Vagina (tissue), 2 donors: Measurements from ENCODE around the gene KIF2A.

Experiments used
- CTCF ChIP-seq, 3 experiments: fragments of 450-650 bp in 2 of 3; fragments of 200-600 bp in 1 of 3; sonication (generic) in 1 of 3; IDR thresholded peaks; one replicate each; pipeline ENCODE4 v1.5.1; 2017 to 2019; ENCODE audit warnings: antibody characterized with exemption in 3 of 3, mild to moderate bottlenecking in 2 of 3, moderate library complexity in 2 of 3
- POLR2AphosphoS5 ChIP-seq, 2 donors: sonication (generic); formaldehyde crosslinking; IDR thresholded peaks; one replicate each; pipeline ENCODE4 v1.9.0; 2017; ENCODE audit warnings: antibody characterized with exemption in 2 of 2, mild to moderate bottlenecking in 2 of 2, low read depth in 1 of 2; ENCODE audit not compliant: insufficient read depth in 1 of 2

DNA sequence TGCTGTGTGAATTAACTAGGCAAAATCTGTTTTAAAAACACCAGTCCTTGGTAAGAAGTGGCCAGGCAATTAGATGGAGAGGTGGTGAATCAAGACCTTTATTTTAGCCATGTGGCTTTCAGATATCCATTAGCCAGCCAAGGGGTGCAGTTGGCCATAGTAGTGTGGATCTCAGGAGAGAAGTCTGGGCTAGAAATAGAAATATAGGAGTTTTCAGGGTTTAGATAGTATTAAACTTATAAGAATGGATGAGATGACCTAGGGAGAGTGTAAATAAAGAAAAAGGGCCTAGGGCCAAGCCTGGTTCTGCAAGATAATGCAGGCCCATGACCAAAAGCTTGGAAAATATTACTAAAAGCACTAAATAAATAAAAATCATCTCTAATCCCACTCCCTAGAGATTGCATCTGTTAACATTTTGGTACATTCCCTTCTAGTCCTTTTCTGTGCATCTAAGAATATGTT is 40.3 kb upstream of the KIF2A start:
- TF ChIP-seq POLR2AphosphoS5 (IDR thresholded peaks at IDR 0.05; ENCODE audit: insufficient read depth in 1 of 2, low read depth in 1 of 2) (no peak), CTCF (IDR thresholded peaks at IDR 0.05) (no peak)
